Hepatocyte (in vitro differentiated cells): ENCODE results near the gene SH3RF3. TPM values are rescaled to one million over a fixed set of nuclear protein-coding genes. Genes with fewer than 3 reads are reported as not detected.
A peak's percentile ranks its signal among the peaks of the same experiment; 100 is the strongest.

Experiments used
- DNase-seq: peaks from one replicate; pipeline ENCODE4 v3.0.0-alpha.2; 2016; ENCODE audit warnings: low spot score
- H2AFZ ChIP-seq: fragments of 200-600 bp; sonication (generic); 2 replicates; pipeline ENCODE4 v1.6.0; 2016; ENCODE audit warnings: antibody characterized with exemption, mild to moderate bottlenecking
- H3K27ac ChIP-seq: fragments of 200-600 bp; sonication (generic); 2 replicates; pipeline ENCODE4 v1.5.1; 2016; ENCODE audit warnings: mild to moderate bottlenecking
- H3K27me3 ChIP-seq: fragments of 200-600 bp; sonication (generic); 2 replicates; pipeline ENCODE4 v1.6.1; 2016
- H3K36me3 ChIP-seq: fragments of 200-600 bp; sonication (generic); replicated peaks from 2 replicates; pipeline ENCODE4 v1.5.1; 2016; ENCODE audit warnings: low read depth; ENCODE audit not compliant: insufficient read depth
- H3K4me1 ChIP-seq: fragments of 200-600 bp; sonication (generic); 2 replicates; pipeline ENCODE4 v1.5.1; 2016; ENCODE audit warnings: mild to moderate bottlenecking, moderate library complexity; ENCODE audit not compliant: insufficient read depth
- H3K4me2 ChIP-seq: fragments of 200-600 bp; sonication (generic); 2 replicates; pipeline ENCODE4 v1.6.0; 2016
- H3K4me3 ChIP-seq: fragments of 200-600 bp; sonication (generic); 2 replicates; pipeline ENCODE4 v1.5.1; 2016; ENCODE audit warnings: mild to moderate bottlenecking
- H3K79me2 ChIP-seq: fragments of 200-600 bp; sonication (generic); 2 replicates; pipeline ENCODE4 v1.6.0; 2017; ENCODE audit warnings: mild to moderate bottlenecking
- H3K9me2 ChIP-seq: fragments of 200-600 bp; sonication (generic); replicated peaks from 2 replicates; pipeline ENCODE4 v1.6.0; 2017; ENCODE audit warnings: mild to moderate bottlenecking; ENCODE audit not compliant: insufficient read depth
- H3K9me3 ChIP-seq: fragments of 200-600 bp; sonication (generic); 2 replicates; pipeline ENCODE4 v1.5.1; 2016; ENCODE audit warnings: low read depth, mild to moderate bottlenecking
- H4K20me1 ChIP-seq: fragments of 200-600 bp; sonication (generic); 2 replicates; pipeline ENCODE4 v1.6.0; 2016; ENCODE audit warnings: mild to moderate bottlenecking; ENCODE audit not compliant: insufficient read depth, poor library complexity, severe bottlenecking
- CTCF ChIP-seq: fragments of 200-600 bp; sonication (generic); IDR thresholded peaks from 2 replicates; pipeline ENCODE4 v1.5.1; 2016; ENCODE audit warnings: antibody characterized with exemption, mild to moderate bottlenecking; ENCODE audit not compliant: poor library complexity
- EZH2 ChIP-seq: fragments of 200-600 bp; sonication (generic); IDR thresholded peaks from 2 replicates; pipeline ENCODE4 v1.6.1; 2016; ENCODE audit warnings: antibody characterized with exemption, mild to moderate bottlenecking, borderline replicate concordance
- EZH2phosphoT487 ChIP-seq: fragments of 200-600 bp; sonication (generic); IDR thresholded peaks from one replicate; pipeline ENCODE4 v1.6.1; 2018; ENCODE audit warnings: antibody characterized with exemption, mild to moderate bottlenecking, low read depth, moderate library complexity; ENCODE audit not compliant: unreplicated experiment, severe bottlenecking
- WGBS: methylation state at CpG from one replicate; pipeline ENCODE4 v1.1.6; 2016; ENCODE audit warnings: low lambda C conversion rate; ENCODE audit errors: missing lambda C conversion rate; 5-methylcytosine and 5-hydroxymethylcytosine counted together
- polyA plus RNA-seq: library from polyadenylated mRNA; unstranded; fragments of >200 nt; fragmentation: Nextera tagmentation; extraction: Ambion mirVana; gene quantifications from 2 replicates; pipeline ENCODE4 v1.2.1, GENCODE V29; 2016
- total RNA-seq: library from RNA; depleted of rRNA; stranded (reverse); fragments of >200 nt; gene quantifications from 2 replicates; pipeline ENCODE4 v1.2.3, GENCODE V29; 2014

The SH3RF3 gene
- total and polyA plus RNA-seq, 2 experiments from 2014 or later = 1.9 to 2.1 TPM

- H3K4me1 ChIP-seq = peaks cover 10% of the 10 kb centered on the region
- H3K9me2 ChIP-seq = no peaks in the 10 kb centered on the region
- no peaks in the 10 kb centered on the region for H3K79me2 ChIP-seq
- H3K4me2 ChIP-seq = peak overlapping the region; percentile 17
- H3K9me3 ChIP-seq = peaks cover 8% of the 10 kb centered on the region
- 81% methylated on average over 19 of the region's 20 CpGs for WGBS
- H3K27me3 ChIP-seq = no peaks in the 10 kb centered on the region
- no peak for DNase-seq
- TF ChIP-seq EZH2phosphoT487 (no peak), EZH2 (no peak), CTCF (no peak)
- peak overlapping the region; percentile 5 for H3K27ac ChIP-seq
- no peaks in the 10 kb centered on the region for H4K20me1 ChIP-seq
- no peak overlapping the region for H3K4me3 ChIP-seq
- no peak overlapping the region for H2AFZ ChIP-seq
- no peaks in the 10 kb centered on the region for H3K36me3 ChIP-seq
These were observed 317.5 kb downstream of the SH3RF3 start for GRCh38 chr2:109446278-109447131.

GRCh38 chr2:109447251-109447661 is 318.3 kb downstream of the SH3RF3 start:
- Histone ChIP-seq H3K79me2 (no peaks in the 10 kb centered on the region), H3K4me3 (no peak overlapping the region), H4K20me1 (no peaks in the 10 kb centered on the region), H3K27me3 (no peaks in the 10 kb centered on the region), H3K27ac (peak overlapping the region; percentile 5), H3K4me1 (peaks cover 10% of the 10 kb centered on the region), H3K9me2 (no peaks in the 10 kb centered on the region), H3K9me3 (peaks cover 5% of the 10 kb centered on the region), H3K4me2 (peak overlapping the region; percentile 17), H3K36me3 (no peaks in the 10 kb centered on the region), H2AFZ (no peak overlapping the region)
- TF ChIP-seq EZH2phosphoT487 = no peak
- no peak for TF ChIP-seq CTCF
- no peak for TF ChIP-seq EZH2
- peak; percentile 56 for DNase-seq
- WGBS = 44% methylated on average over 9 of the region's 9 CpGs

DNA sequence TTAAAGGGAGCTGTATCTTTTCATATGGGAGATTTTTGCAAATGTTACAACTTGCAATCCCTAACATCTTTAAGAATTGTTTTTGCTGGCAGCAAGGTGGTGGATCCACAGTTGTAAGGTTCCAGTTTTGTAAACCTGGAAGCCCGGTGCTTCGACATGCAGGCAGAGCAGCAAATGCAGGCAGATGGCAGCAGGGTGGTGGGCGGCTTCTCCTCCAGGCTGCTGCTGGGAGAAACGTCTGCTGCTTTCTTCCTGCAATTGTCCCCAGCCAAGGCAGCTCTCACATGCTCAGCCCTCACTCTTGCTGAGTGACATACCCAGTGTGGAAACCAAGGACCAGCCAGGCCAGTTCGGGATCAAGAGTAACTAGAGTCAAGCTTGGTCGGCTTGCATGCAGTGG is 318.8 kb downstream of the SH3RF3 start:
- no peak for DNase-seq
- Histone ChIP-seq H3K79me2 (no peaks in the 10 kb centered on the region), H2AFZ (no peak overlapping the region), H3K4me3 (no peak overlapping the region), H3K9me2 (no peaks in the 10 kb centered on the region), H3K36me3 (no peaks in the 10 kb centered on the region), H3K27ac (no peak overlapping the region), H4K20me1 (no peaks in the 10 kb centered on the region), H3K4me2 (no peak overlapping the region), H3K9me3 (peaks cover 5% of the 10 kb centered on the region), H3K4me1 (peaks cover 10% of the 10 kb centered on the region), H3K27me3 (no peaks in the 10 kb centered on the region)
- 69% methylated on average over 6 of the region's 6 CpGs for WGBS
- TF ChIP-seq EZH2 (no peak), CTCF (no peak)
